ENCODE data around the gene GARNL3. TPM values are rescaled to one million over a fixed set of nuclear protein-coding genes. Genes with fewer than 3 reads are reported as not detected.

Gene GARNL3
- total and polyA plus RNA-seq, 2 experiments from 2014 or later = 8.7 to 21.9 TPM

DNA sequence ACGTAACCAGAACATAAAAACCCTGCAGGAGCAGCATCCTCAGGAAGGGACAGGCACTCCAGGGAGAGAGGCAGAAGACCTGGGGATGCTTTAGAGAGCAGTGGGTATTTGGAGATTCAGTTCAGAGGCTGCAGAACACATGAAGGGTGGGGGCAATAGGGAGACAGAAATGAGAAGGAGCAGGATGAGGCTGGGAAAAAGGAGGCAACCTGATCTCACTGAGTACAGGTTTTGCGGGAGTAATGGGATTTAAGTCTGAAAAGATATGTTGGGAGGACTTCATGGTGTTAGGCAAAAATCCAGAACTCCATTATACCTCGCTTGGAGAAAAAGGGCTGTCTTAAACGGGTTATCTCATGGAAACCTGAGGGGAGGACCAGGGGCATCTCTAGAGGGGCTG is 41.3 kb upstream of the GARNL3 start:
- peaks cover 9% of the 10 kb centered on the region; the same call in 1 of the 2 replicates for H4K20me1 ChIP-seq (replicated peaks; ENCODE audit: insufficient read depth)
- H3F3A ChIP-seq (replicated peaks; ENCODE audit: low read depth) = peaks cover 11% of the 10 kb centered on the region
- Mint-ChIP-seq H3K27ac (no peak overlapping the region), H3K4me3 (peak overlapping the region; percentile 83; the same call in 1 of the 3 replicates), H3K27me3 (ENCODE audit: insufficient read depth, low read depth, poor library complexity) (peaks cover 21% of the 10 kb centered on the region), H3K4me1 (peaks cover 19% of the 10 kb centered on the region), H3K9me3 (peaks cover 3% of the 10 kb centered on the region; the same call in 1 of the 3 replicates), H3K36me3 (ENCODE audit: low read depth) (no peaks in the 10 kb centered on the region)
- peak overlapping the region; percentile 79; the same call in 1 of the 2 replicates for H3K4me3 ChIP-seq
- no peaks in the 10 kb centered on the region for H3K79me2 ChIP-seq (replicated peaks; ENCODE audit: insufficient read depth)
- peak overlapping the region; percentile 92 for H2AFZ ChIP-seq
- no peaks in the 10 kb centered on the region for H3K9me2 ChIP-seq (ENCODE audit: insufficient read depth)
- H3K4me2 ChIP-seq = peak overlapping the region; percentile 94
- peaks cover 25% of the 10 kb centered on the region for H3K27me3 ChIP-seq (ENCODE audit: insufficient read depth)
- H3K36me3 ChIP-seq (ENCODE audit: insufficient read depth) = no peaks in the 10 kb centered on the region
- ATAC-seq (no peak), DNase-seq (ENCODE audit: low spot score) (no peak)
- H3K27ac ChIP-seq (ENCODE audit: low read depth) = no peak overlapping the region
- H3K4me1 ChIP-seq (ENCODE audit: insufficient read depth) = peaks cover 8% of the 10 kb centered on the region; the same call in 1 of the 2 replicates
- TF ChIP-seq POLR2AphosphoS5 (IDR thresholded peaks at IDR 0.05; ENCODE audit: low read depth) = no peak

DNA sequence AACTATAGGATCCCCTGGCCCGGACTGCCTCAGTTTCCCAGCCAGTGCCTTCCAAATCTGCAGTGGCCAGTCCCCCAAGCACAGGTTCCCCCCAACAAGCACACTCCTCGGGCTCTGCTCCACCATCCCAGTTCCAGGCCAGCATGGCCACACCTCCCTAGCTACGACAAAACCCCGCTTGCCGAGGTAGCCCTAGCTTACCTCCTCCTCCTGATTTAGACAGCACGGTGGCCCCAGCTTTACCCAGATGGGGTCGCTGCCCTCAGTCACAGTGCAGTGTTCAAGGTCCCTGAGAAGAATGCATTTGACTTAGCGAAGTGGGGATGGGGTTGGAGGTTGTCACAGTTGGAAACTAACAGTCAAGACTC is 40.8 kb upstream of the GARNL3 start:
- Histone ChIP-seq H3K27me3 (ENCODE audit: insufficient read depth) (peaks cover 25% of the 10 kb centered on the region), H3K4me3 (peak overlapping the region; percentile 79), H3K4me1 (ENCODE audit: insufficient read depth) (peaks cover 8% of the 10 kb centered on the region; the same call in 1 of the 2 replicates), H3K4me2 (peak overlapping the region; percentile 94), H4K20me1 (replicated peaks; ENCODE audit: insufficient read depth) (peaks cover 9% of the 10 kb centered on the region; the same call in 1 of the 2 replicates), H3F3A (replicated peaks; ENCODE audit: low read depth) (peaks cover 11% of the 10 kb centered on the region), H3K27ac (ENCODE audit: low read depth) (peak overlapping the region; percentile 57; the same call in 1 of the 2 replicates), H2AFZ (peak overlapping the region; percentile 92), H3K9me2 (ENCODE audit: insufficient read depth) (no peaks in the 10 kb centered on the region), H3K36me3 (ENCODE audit: insufficient read depth) (no peaks in the 10 kb centered on the region), H3K79me2 (replicated peaks; ENCODE audit: insufficient read depth) (no peaks in the 10 kb centered on the region)
- no peak overlapping the region for H3K27ac Mint-ChIP-seq
- DNase-seq (ENCODE audit: low spot score) = no peak
- peaks cover 18% of the 10 kb centered on the region for H3K27me3 Mint-ChIP-seq (ENCODE audit: insufficient read depth, low read depth, poor library complexity)
- H3K4me3 Mint-ChIP-seq = peak overlapping the region; percentile 83
- ATAC-seq = peak; percentile 42
- TF ChIP-seq REST (IDR thresholded peaks at IDR 0.05; ENCODE audit: unreplicated experiment) = no peak
- no peak for TF ChIP-seq NANOG (IDR thresholded peaks at IDR 0.05; ENCODE audit: borderline replicate concordance)
- TF ChIP-seq ZNF331 (CRISPR knock-in tag; IDR thresholded peaks at IDR 0.05; ENCODE audit: low read depth) = no peak
- no peak for TF ChIP-seq JUNB (IDR thresholded peaks at IDR 0.05; ENCODE audit: unreplicated experiment)
- no peak for TF ChIP-seq EZH2 (IDR thresholded peaks at IDR 0.05; ENCODE audit: low read depth, unreplicated experiment)
- no peak for TF ChIP-seq EZH2phosphoT487 (IDR thresholded peaks at IDR 0.05; ENCODE audit: unreplicated experiment)
- TF ChIP-seq STAT1 (IDR thresholded peaks at IDR 0.05; ENCODE audit: unreplicated experiment) = no peak
- TF ChIP-seq CTCF (conservative IDR thresholded peaks at IDR 0.05; ENCODE audit: low read depth in 2 of 2) = peak; percentile 53 to 62
- peaks cover 3% of the 10 kb centered on the region; the same call in 1 of the 3 replicates for H3K9me3 Mint-ChIP-seq
- peaks cover 19% of the 10 kb centered on the region for H3K4me1 Mint-ChIP-seq
- H3K36me3 Mint-ChIP-seq (ENCODE audit: low read depth) = no peaks in the 10 kb centered on the region
